Adipose tissue (tissue), 3 donors: ENCODE data around the gene CD248. TPM values are rescaled to one million over a fixed set of nuclear protein-coding genes. Genes with fewer than 3 reads are reported as not detected.
"Not testable (repeated sequence)": the region's sequence is repeated elsewhere in the genome, so short reads cannot be mapped to it uniquely, and the experiment has no call there.

Source experiments
- H3K27ac ChIP-seq: one replicate; pipeline ENCODE4 v1.5.1; 2013; ENCODE audit warnings: low read depth, low read length
- WGBS, 3 donors: extraction: QIAGEN DNeasy Blood & Tissue Kit; methylation state at CpG; one replicate each; pipeline ENCODE4 v1.1.7; 2013; 5-methylcytosine and 5-hydroxymethylcytosine counted together
- polyA plus RNA-seq, 3 donors: library from polyadenylated mRNA; stranded (reverse); fragments of 200-250 nt; gene quantifications; one replicate each; pipeline ENCODE4 v1.2.3, GENCODE V29; 2013
- donor health status: healthy with polysubstance abuse.
- donor health status: Bipolar disorder and iron deficiency.
- donor health status: healthy.

The CD248 gene
- polyA plus RNA-seq, 3 donors = 22.3 to 327 (median 55.8) TPM

DNA sequence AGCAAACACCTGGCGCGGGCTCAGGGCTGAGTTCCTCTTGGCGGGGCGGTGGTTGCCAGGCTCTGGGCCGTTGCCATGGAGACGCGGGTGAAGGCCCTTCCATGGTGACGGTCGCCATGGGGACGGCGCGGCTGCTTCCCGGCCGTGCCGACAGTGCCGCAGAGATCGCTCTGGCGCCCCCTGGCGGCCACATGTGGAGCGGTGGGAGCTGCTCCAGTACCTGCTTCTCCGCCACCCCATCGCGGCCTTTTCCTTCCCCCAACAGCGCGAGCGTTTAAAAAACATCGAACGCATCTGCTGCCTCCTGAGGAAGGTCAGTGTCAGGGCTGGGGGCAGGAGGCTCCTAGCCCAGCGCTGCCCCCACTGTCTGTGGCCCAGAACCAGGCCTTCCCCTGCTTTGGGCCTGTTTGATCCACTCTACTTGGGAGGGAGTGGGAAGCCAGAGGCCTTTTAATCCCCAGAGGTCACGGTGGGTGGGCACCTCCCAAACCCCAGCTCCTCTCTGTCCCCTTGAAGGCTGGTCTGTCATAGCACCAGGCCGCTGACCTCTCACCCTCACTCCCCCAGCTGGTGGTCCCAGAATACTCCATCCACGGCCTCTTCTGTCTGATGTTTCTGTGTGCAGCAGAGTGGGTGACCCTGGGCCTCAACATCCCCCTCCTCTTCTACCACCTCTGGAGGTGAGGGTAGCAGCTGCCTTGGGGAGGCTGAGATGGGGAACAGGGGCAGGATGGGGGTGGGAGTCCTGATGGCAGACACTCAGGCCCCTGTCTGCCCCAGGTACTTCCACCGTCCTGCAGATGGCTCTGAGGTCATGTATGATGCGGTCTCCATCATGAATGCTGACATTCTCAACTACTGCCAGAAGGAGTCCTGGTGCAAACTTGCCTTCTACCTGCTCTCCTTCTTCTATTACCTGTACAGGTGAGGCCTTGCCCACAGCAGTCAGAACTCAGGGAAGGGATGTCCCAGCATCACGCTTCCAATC is 34.1 kb downstream of the CD248 start:
- 15 to 16% (median 15%) methylated on average over 33 to 35 of the region's 35 CpGs for WGBS, 3 donors
- no peak overlapping the region for H3K27ac ChIP-seq

DNA sequence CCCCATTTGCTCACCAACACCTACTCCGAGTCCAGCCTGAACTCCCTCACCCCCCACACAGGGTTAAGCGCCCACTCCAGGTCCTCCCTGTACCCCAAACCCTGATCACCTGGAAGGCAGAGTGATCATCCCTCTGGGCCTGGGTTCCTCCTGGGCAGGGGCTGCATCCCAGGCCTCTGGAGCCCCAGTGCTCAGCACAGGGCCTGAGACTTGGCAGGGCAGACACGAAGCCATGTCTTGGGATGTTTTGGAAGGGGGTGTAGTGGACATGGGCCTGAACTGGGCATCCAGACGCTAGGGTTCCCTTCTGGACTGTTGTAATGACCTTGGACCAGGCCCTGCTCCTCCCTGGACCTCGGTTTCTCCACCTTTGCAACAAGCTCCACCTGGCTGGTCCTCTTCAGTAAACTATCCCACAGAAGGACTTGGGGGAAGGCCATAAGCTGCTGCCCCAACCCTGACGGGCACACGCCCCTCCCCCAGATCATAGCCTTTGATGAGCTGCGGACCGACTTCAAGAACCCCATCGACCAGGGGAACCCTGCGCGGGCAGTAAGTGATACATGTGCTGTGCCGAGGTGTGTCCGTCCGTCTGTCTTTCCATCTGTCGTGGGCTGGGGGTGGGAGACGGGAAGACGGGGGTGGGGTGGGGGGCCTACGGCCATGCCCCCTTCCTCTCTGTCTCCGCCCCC is 34.9 kb downstream of the CD248 start:
- 16 to 34% (median 27%) methylated on average over 19 to 20 of the region's 20 CpGs for WGBS, 3 donors
- H3K27ac ChIP-seq = no peak overlapping the region

DNA sequence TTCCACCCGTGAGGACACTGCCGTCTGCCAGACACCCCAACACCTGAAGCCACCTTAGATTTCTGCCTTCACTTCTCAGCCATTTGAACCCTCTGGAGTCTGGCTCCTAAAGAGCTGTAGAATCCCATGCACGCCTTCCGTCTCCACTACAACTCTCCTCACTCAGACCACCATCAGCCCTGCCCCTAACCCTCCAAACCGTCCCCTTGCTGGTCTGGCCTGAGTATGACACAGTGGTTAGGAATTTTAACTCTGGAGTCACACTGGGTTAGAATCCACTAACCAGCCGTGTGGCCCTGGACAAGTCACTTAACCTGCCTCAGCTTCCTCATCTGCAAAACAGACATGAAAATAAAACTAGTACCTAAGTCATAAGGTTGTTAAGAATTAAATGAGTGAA is 35.8 kb downstream of the CD248 start:
- WGBS, 3 donors = 86 to 92% (median 88%) methylated on average over 6 of the region's 6 CpGs
- H3K27ac ChIP-seq = no peak overlapping the region

- H3K27ac ChIP-seq = no peak overlapping the region
- 74 to 87% (median 85%) methylated on average over 9 to 14 of the region's 14 CpGs for WGBS, 3 donors
Observed at GRCh38 chr11:66280428-66280827, 36.4 kb downstream of the CD248 start.

GRCh38 chr11:66279092-66279734 is 37.6 kb downstream of the CD248 start:
- H3K27ac ChIP-seq = no peak overlapping the region
- WGBS, 3 donors = 65 to 72% (median 70%) methylated on average over 15 of the region's 15 CpGs

- no peak overlapping the region for H3K27ac ChIP-seq
- 4 to 6% (median 4%) methylated on average over 21 to 45 of the region's 45 CpGs for WGBS, 3 donors
Observed at GRCh38 chr11:66278363-66279091, 38.3 kb downstream of the CD248 start.

GRCh38 chr11:66277471-66278362 is 39.1 kb downstream of the CD248 start, which contains the start of gene CNIH2:
Gene CNIH2 (plus strand): TSS chr11:66278175. CDS start chr11:66278457, 282 bp downstream.
- 7 to 10% (median 8%) methylated on average over 25 to 84 of the region's 84 CpGs for WGBS, 3 donors
- H3K27ac ChIP-seq = no peak within 1 kb of the TSS

DNA sequence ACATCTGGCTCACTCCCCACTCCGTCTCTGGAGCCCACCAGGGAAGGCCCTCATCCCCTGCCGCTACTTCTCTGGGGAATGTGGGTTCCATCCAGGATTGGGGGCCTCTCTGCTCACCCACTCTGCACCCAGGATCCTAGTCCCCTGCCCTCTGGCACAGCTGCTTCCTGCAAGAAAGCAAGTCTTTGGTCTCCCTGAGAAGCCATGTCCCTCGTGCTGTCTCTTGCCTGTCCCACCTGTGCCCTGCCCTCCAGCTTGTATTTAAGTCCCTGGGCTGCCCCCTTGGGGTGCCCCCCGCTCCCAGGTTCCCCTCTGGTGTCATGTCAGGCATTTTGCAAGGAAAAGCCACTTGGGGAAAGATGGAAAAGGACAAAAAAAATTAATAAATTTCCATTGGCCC is 39.8 kb downstream of the CD248 start:
- H3K27ac ChIP-seq = not testable (repeated sequence)
- WGBS, 3 donors = 57 to 75% (median 58%) methylated on average over 4 of the region's 4 CpGs

DNA sequence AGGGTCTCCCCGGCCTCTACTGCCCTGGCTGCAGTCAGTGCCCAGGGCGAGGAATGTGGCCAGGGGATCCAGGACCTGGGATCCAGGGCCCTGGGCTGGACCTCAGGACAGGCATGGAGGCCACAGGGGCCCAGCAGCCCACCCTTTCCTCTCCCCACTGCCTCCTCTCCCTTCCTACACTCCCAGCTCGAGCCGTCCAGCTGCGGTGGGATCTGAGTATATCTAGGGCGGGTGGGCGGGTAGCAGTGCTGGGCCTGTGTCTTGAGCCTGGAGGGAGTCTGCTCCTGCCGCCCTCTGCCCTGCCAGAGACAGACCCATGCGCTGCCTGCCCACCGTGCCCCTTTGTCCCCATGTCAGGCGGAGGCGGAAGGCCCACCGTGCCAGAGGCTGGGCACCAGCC is 40.2 kb downstream of the CD248 start:
- not testable (repeated sequence) for H3K27ac ChIP-seq
- 80% methylated on average over 12 to 13 of the region's 13 CpGs for WGBS, 3 donors

DNA sequence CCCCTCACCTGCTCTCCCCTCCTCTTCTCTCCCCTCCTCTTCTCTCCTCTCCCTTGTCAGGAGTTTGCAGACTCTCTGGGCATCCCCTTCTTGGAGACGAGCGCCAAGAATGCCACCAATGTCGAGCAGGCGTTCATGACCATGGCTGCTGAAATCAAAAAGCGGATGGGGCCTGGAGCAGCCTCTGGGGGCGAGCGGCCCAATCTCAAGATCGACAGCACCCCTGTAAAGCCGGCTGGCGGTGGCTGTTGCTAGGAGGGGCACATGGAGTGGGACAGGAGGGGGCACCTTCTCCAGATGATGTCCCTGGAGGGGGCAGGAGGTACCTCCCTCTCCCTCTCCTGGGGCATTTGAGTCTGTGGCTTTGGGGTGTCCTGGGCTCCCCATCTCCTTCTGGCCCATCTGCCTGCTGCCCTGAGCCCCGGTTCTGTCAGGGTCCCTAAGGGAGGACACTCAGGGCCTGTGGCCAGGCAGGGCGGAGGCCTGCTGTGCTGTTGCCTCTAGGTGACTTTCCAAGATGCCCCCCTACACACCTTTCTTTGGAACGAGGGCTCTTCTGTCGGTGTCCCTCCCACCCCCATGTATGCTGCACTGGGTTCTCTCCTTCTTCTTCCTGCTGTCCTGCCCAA is 40.7 kb downstream of the CD248 start:
- 85 to 89% (median 87%) methylated on average over 14 of the region's 14 CpGs for WGBS, 3 donors
- no peak overlapping the region for H3K27ac ChIP-seq

DNA sequence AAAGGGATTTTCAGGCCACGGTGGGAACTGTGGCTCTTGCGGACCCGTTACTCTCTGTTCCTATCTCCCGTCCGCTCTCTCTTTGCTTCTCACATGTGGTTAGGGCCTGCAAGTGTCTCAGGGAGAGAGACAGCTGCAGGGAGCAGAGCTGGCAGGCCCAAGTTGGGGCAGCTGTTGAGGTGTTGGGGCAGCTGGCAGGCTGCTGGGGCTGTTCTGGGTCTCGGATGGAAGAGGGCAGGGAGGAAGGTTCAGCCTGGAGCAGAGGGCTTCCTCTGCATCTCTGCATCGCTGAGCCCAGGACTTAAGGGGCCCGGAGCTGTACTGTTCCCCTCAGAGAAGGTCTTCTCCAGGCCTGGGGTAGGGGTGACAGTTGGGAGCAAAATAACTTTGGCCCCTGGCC is 41.4 kb downstream of the CD248 start:
- WGBS, 3 donors = 95% methylated on average over 8 of the region's 8 CpGs

DNA sequence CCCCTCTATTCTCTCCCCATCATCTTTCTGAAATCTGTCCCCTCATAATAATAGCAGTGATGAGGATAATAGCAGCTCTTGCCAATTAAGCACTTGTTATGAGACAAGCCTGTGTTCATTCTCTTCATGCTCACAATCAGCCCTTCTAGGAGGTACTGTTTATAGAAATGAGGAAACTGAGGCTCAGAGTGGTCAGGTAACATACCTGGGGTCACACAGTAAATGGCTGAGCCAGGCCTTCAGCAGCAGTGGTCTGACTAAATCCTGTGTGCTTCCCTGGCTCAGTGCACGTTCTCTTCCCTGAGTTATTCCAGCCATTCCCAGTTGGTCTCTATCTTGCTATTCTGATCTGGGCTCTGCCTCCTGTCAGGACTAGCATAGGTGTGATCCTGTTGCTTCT is 42.6 kb downstream of the CD248 start:
- WGBS, 3 donors = 69 to 72% (median 72%) methylated on average over 1 of the region's 1 CpG
- H3K27ac ChIP-seq = no peak overlapping the region

More for the DNA sequence above, 41.4 kb downstream of the CD248 start:
- no peak overlapping the region for H3K27ac ChIP-seq

DNA sequence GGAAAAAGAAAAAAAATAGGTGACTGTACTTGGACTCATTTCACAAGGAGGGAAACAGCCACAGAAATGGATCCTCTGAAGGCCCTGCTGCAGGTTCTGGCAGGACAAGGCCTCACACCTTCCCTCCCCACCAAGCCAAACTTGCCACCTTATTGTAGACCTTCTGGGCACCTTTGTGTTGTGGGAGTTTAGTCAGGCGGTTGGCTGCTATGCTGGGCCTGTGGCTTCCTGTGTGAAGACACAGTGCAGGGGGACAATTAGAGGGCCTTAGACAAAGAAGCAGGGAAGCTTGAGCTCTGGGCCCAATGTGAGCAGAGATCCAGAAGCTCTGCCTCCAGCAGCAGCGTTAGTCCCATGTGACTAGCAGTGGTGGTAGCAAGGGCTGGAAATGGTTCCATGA is 44.2 kb downstream of the CD248 start:
- no peak overlapping the region for H3K27ac ChIP-seq
- 80 to 100% (median 88%) methylated on average over 2 of the region's 2 CpGs for WGBS, 3 donors

DNA sequence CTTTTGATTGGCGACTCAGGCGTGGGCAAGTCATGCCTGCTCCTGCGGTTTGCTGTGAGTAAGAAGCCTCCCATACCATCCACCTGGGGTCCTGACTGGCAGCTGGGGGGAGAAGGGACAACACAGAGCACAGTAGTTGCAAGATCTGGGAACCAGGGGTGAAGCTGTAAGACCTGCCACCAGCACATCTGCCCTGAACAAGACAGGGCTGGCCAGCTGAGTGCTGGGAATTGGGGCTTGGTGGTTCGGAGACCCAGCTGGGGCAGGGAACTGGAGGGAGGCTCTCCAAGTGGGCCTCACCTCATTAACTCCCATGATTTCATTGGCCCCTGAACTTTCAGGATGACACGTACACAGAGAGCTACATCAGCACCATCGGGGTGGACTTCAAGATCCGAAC is 45.0 kb downstream of the CD248 start:
- no peak overlapping the region for H3K27ac ChIP-seq
- 91 to 94% (median 93%) methylated on average over 7 of the region's 7 CpGs for WGBS, 3 donors

GRCh38 chr11:66268952-66269905 is 47.6 kb downstream of the CD248 start:
- peak overlapping the region; percentile 20 for H3K27ac ChIP-seq
- 1 to 3% (median 2%) methylated on average over 26 to 32 of the region's 32 CpGs for WGBS, 3 donors
